Liver (tissue), 3 donors: ENCODE data around the gene TMEM63A.

ENCODE experiments used
- CTCF ChIP-seq: fragments of 150-350 bp; IDR thresholded peaks from 2 replicates; pipeline ENCODE4 v1.5.1; 2017; ENCODE audit warnings: improper control_type of control experiment, low read depth, low read length; ENCODE audit not compliant: missing input control
- FOXA1 ChIP-seq: IDR thresholded peaks from 2 replicates; pipeline ENCODE4 v1.6.1; 2016; ENCODE audit warnings: antibody characterized with exemption
- GABPA ChIP-seq, 2 donors: IDR thresholded peaks in 1 of 2; conservative IDR thresholded peaks in 1 of 2; 2 replicates each; pipeline ENCODE4 v1.6.1; 2016; ENCODE audit warnings: antibody characterized with exemption in 2 of 2, mild to moderate bottlenecking in 1 of 2, moderate library complexity in 1 of 2
- MAX ChIP-seq: IDR thresholded peaks from 2 replicates; pipeline ENCODE4 v1.6.1; 2016; ENCODE audit warnings: antibody characterized with exemption
- SP1 ChIP-seq: IDR thresholded peaks from 2 replicates; pipeline ENCODE4 v1.6.1; 2018; ENCODE audit warnings: antibody characterized with exemption, mild to moderate bottlenecking
- TAF1 ChIP-seq: conservative IDR thresholded peaks from 2 replicates; pipeline ENCODE4 v1.6.1; 2016; ENCODE audit warnings: antibody characterized with exemption, mild to moderate bottlenecking
- YY1 ChIP-seq: IDR thresholded peaks from 2 replicates; pipeline ENCODE4 v1.6.1; 2016; ENCODE audit warnings: antibody characterized with exemption, mild to moderate bottlenecking
- TF ChIP-seq, protein P1 (sequence below): IDR thresholded peaks from 2 replicates; pipeline ENCODE4 v1.6.1; 2016; ENCODE audit warnings: antibody characterized with exemption
- TF ChIP-seq, protein P2 (sequence below): IDR thresholded peaks from 2 replicates; pipeline ENCODE4 v1.6.1; 2016; ENCODE audit warnings: antibody characterized with exemption
- donor health status: healthy.
- donor health status: healthy.

- TF ChIP-seq TAF1 (no peak), CTCF (peak; percentile 23), FOXA1 (no peak), SP1 (no peak), MAX (no peak), YY1 (no peak), GABPA (IDR thresholded peaks at IDR 0.05 in 1 of 2, conservative IDR thresholded peaks at IDR 0.05 in 1 of 2) (no peak)
- TF ChIP-seq, protein P1, sequence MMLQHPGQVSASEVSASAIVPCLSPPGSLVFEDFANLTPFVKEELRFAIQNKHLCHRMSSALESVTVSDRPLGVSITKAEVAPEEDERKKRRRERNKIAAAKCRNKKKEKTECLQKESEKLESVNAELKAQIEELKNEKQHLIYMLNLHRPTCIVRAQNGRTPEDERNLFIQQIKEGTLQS = no peak
- TF ChIP-seq, protein P2, sequence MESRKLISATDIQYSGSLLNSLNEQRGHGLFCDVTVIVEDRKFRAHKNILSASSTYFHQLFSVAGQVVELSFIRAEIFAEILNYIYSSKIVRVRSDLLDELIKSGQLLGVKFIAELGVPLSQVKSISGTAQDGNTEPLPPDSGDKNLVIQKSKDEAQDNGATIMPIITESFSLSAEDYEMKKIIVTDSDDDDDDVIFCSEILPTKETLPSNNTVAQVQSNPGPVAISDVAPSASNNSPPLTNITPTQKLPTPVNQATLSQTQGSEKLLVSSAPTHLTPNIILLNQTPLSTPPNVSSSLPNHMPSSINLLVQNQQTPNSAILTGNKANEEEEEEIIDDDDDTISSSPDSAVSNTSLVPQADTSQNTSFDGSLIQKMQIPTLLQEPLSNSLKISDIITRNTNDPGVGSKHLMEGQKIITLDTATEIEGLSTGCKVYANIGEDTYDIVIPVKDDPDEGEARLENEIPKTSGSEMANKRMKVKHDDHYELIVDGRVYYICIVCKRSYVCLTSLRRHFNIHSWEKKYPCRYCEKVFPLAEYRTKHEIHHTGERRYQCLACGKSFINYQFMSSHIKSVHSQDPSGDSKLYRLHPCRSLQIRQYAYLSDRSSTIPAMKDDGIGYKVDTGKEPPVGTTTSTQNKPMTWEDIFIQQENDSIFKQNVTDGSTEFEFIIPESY = no peak
Measured at GRCh38 chr1:225811622-225812487, 70.3 kb downstream of the TMEM63A start.
